ENCODE data around the gene PHYH.

The PHYH gene

DNA sequence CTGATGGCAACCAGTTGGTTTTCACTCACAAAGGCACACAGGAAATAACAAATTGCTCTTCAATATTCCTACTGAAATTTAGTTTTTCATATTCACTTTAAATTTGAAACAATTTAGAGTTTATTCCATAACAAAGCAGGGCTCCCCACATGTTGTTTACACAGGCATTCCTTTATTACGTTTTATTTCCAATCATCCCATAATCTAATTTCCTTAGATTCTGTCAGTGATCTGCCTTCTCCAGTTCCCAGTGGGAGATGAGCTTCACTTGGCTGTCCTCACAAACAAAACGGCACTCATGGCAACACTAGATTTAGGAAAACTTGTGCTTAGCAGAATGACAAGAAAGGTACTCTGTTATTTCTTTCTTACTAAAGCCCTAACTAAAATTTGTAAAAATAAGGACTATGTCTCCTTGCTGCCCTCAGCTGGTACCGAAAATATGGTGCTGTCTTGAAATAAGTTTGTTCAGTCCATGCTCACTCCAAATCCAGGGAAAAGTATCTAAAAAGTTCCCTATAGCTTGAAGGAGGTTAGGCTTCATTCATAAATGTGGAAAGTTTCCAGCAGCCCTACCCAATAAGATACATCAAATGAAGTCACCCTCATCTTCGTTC is 23.0 kb downstream of the PHYH start:
- TF ChIP-seq, protein P1, sequence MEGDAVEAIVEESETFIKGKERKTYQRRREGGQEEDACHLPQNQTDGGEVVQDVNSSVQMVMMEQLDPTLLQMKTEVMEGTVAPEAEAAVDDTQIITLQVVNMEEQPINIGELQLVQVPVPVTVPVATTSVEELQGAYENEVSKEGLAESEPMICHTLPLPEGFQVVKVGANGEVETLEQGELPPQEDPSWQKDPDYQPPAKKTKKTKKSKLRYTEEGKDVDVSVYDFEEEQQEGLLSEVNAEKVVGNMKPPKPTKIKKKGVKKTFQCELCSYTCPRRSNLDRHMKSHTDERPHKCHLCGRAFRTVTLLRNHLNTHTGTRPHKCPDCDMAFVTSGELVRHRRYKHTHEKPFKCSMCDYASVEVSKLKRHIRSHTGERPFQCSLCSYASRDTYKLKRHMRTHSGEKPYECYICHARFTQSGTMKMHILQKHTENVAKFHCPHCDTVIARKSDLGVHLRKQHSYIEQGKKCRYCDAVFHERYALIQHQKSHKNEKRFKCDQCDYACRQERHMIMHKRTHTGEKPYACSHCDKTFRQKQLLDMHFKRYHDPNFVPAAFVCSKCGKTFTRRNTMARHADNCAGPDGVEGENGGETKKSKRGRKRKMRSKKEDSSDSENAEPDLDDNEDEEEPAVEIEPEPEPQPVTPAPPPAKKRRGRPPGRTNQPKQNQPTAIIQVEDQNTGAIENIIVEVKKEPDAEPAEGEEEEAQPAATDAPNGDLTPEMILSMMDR (IDR thresholded peaks at IDR 0.05), result no peak

DNA sequence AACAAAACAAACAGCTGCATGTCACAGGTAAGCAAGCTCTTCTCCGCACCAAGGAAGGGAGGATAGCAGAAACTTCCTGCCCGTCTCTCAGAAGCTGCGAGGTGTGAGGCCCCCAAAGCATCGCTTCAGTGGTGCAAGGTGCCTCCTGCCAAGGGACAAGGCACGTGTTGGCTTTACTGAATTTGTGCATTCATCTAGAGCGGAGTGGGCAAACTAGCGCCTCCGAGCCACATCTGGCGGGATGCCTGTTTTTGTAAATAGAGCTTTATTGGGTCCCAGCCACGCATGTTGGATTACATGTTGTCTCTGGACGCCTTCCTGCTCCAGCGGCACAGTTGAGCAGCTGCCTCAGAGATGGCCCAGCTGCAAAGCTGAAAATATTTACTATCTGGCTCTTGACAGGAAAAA is 27.7 kb downstream of the PHYH start:
- TF ChIP-seq, protein P1 (IDR thresholded peaks at IDR 0.05), result no peak

DNA sequence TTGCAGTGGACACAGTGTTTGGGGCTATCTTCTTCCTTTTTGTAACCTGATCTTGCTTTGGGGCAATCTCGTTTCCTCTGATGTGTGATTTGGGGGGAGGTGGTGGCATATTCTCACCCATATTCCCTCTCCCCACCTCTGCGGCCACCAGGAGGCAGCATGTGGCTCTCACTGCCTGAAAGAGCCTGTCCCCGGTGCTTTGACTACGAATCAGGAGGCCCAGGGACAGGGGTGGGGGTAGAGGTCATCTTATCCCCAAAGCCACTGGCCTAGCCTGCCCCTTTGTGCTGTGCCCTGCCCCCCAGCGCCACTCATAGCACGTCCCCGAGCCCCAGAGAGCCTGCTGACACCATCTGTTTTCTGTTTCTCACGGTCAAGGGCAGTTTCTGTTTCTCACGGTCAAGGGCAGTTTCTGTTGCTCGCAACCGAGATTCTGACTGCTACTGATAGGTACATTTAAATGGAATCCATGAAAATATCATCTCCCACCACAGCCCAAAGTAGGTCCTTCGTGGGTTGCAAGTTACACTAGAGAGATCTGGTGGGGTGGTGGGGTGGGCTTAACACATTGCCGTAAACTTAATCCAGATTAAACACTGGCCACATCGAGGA is 28.2 kb downstream of the PHYH start:
- TF ChIP-seq, protein P1 (IDR thresholded peaks at IDR 0.05), result peak; percentile 56

DNA sequence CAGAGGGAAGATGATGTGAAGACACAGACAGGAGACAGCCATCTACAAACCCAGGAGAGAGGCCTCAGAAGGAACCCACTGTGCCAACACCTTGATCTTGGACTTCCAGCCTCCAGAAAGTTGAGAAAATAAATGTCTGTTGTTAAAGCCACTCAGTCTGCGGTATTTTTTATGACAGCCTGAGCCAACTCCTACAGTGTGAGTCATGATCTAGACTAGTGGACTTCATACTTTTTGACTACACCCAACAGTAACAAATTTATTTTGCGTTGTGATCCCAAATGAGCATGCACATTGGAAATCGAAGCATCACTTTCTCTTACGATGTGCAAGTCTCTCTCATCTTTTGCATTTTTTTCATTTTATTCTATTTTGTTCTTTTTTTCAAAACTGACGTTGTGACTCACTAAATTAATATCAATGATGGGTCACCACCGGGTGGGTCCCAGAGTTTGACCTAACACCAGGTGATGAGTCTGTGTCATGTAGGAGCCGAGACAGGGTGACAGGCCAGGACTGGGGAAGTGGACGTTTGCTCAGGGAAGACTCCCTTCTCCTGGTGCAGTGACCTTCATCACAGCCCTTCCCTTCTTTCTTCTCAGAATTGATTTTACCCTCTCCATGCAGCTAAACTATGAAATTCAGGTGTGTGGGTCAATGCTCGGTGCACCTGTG is 28.9 kb downstream of the PHYH start:
- TF ChIP-seq, protein P1 (IDR thresholded peaks at IDR 0.05), result no peak

DNA sequence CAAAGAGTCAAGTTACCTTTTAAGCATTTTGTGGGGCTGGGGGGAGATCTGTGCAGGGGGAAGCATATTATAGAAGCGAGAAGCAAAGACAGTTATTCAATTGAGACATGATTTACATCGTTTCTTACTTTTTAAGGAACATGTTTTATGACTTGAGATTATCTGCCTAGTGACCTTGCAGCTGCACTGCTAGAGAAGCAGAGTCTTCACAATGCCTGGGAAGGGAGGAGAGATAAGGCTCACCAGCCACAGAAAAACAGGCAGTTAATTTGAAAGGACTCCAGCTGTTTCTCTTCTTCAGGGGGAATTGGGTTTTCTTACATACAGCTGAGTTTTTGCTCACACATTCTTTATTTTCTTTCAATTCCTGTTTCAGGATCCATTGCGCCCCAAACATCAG is 31.0 kb downstream of the PHYH start:
- TF ChIP-seq, protein P1 (IDR thresholded peaks at IDR 0.05), result no peak

DNA sequence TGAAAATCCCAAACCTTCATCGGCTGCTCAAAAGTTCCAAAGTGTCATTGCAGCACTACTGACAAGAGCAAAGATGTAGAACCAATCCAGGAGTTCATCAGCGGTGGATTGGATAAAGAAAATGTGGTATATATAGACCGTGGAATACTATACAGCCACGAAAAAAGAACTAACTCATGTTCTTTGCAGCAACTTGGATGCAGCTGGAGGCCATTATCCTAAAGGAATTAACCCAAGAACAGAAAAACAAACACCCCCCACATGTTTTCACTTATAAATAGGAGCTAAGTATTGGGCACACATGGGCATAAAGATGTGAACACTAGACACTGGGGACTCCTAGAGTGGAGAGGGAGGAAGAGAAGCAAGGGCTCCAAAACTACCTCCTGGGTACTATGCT is 31.6 kb downstream of the PHYH start:
- TF ChIP-seq, protein P1 (IDR thresholded peaks at IDR 0.05), result no peak

DNA sequence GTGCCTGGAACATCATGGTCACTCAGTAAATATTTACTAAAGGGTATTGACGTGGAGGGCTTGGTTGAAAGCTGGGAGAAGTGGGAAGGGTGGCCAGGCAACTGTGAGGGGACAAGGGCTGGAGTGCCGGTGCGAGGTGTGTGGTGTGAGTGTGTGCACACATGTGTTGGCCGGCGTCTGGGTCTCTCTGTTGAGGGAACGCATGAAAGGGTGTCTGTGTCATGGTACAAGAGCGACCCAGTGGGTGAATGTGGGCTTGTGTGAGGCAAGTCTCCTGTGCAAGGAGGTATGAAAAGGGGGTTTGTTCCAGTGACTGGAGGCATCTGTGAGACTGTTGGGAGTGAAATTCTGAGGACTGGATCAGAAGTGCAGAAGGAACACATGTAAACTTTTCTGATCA is 36.3 kb downstream of the PHYH start:
- TF ChIP-seq, protein P1 (IDR thresholded peaks at IDR 0.05), result no peak

Measured in LNCAP (cell line).